ENCODE measurements around the gene CDV3. TPM values are rescaled to one million over a fixed set of nuclear protein-coding genes. Genes with fewer than 3 reads are reported as not detected.

Gene CDV3
- polyA plus RNA-seq, 1 donor (not counting 4 experiments of a cell fraction or from before 2014, with no cell fraction given): 150 TPM

GRCh38 chr3:133575086-133575485 lies 1.6 kb downstream of the CDV3 start:
- DNase-seq (ENCODE audit: low read depth, low spot score) (no peak), FAIRE-seq (no peak)
- H3K9me1 ChIP-seq (ENCODE audit: control insufficient read depth, extremely low read depth, insufficient read depth, low read length): no peaks in the 10 kb centered on the region
- peaks cover 53% of the 10 kb centered on the region for H3K4me1 ChIP-seq (ENCODE audit: control insufficient read depth, extremely low read depth, insufficient read depth, low read length)
- peaks cover 9 to 40% of the 10 kb centered on the region in 2 experiments for H3K36me3 ChIP-seq (ENCODE audit: control insufficient read depth in 2 of 2, extremely low read depth in 1 of 2, insufficient read depth in 2 of 2, low read length in 2 of 2)
- no peak for TF ChIP-seq CTCF (optimal IDR thresholded peaks at IDR 0.05 in 1 of 3, IDR thresholded peaks at IDR 0.05 in 1 of 3, conservative IDR thresholded peaks at IDR 0.05 in 1 of 3; ENCODE audit: extremely low read depth in 1 of 3, insufficient read depth in 2 of 3, low read length in 3 of 3)
- TF ChIP-seq EZH2 (IDR thresholded peaks at IDR 0.05; ENCODE audit: low read length): no peak
- dilution Hi-C loops (cut with MboI; ENCODE audit: extremely low pct_ligation_motif_present, low sequenced_read_pairs): no loop called here
- peak overlapping the region; percentile 85 for H3K9ac ChIP-seq (ENCODE audit: control insufficient read depth, extremely low read depth, insufficient read depth, low read length)
- peaks cover 60% of the 10 kb centered on the region for H3K79me2 ChIP-seq (ENCODE audit: control insufficient read depth, insufficient read depth, low read length)
- H3K27ac ChIP-seq (ENCODE audit: control insufficient read depth, insufficient read depth, low read length): peak overlapping the region; percentile 86
- H2AFZ ChIP-seq (ENCODE audit: control insufficient read depth, low read length): no peak overlapping the region
- peaks cover 32% of the 10 kb centered on the region for H4K20me1 ChIP-seq (ENCODE audit: control insufficient read depth, extremely low read depth, insufficient read depth, low read length)
- H3K9me3 ChIP-seq (ENCODE audit: control insufficient read depth, low read depth, low read length): no peaks in the 10 kb centered on the region
- peak overlapping the region; percentile 98 for H3K4me2 ChIP-seq (ENCODE audit: control insufficient read depth, extremely low read depth, insufficient read depth, low read depth, low read length)
- H3K4me3 ChIP-seq (ENCODE audit: control insufficient read depth in 2 of 3, extremely low read depth in 1 of 3, insufficient read depth in 2 of 3, low read depth in 1 of 3, low read length in 3 of 3): peak overlapping the region; percentile 80 to 92 (median 84)
- no peaks in the 10 kb centered on the region for H3K27me3 ChIP-seq (ENCODE audit: control insufficient read depth, extremely low read depth, insufficient read depth, low read length)

- dilution Hi-C loops (cut with MboI; ENCODE audit: extremely low pct_ligation_motif_present, low sequenced_read_pairs): no loop called here
- Histone ChIP-seq H3K4me3 (ENCODE audit: control insufficient read depth in 2 of 3, extremely low read depth in 1 of 3, insufficient read depth in 2 of 3, low read depth in 1 of 3, low read length in 3 of 3) (peak overlapping the region; percentile 80 to 92 (median 84)), H3K9me3 (ENCODE audit: control insufficient read depth, low read depth, low read length) (no peaks in the 10 kb centered on the region), H3K27ac (ENCODE audit: control insufficient read depth, insufficient read depth, low read length) (peak overlapping the region; percentile 86), H3K79me2 (ENCODE audit: control insufficient read depth, insufficient read depth, low read length) (peaks cover 71% of the 10 kb centered on the region), H3K27me3 (ENCODE audit: control insufficient read depth, extremely low read depth, insufficient read depth, low read length) (no peaks in the 10 kb centered on the region), H3K36me3 (ENCODE audit: control insufficient read depth in 2 of 2, extremely low read depth in 1 of 2, insufficient read depth in 2 of 2, low read length in 2 of 2) (peaks cover 9 to 46% of the 10 kb centered on the region in 2 experiments), H3K4me2 (ENCODE audit: control insufficient read depth, extremely low read depth, insufficient read depth, low read depth, low read length) (peak overlapping the region; percentile 98), H2AFZ (ENCODE audit: control insufficient read depth, low read length) (no peak overlapping the region), H4K20me1 (ENCODE audit: control insufficient read depth, extremely low read depth, insufficient read depth, low read length) (peaks cover 36% of the 10 kb centered on the region), H3K4me1 (ENCODE audit: control insufficient read depth, extremely low read depth, insufficient read depth, low read length) (peaks cover 43% of the 10 kb centered on the region), H3K9me1 (ENCODE audit: control insufficient read depth, extremely low read depth, insufficient read depth, low read length) (no peaks in the 10 kb centered on the region), H3K9ac (ENCODE audit: control insufficient read depth, extremely low read depth, insufficient read depth, low read length) (peak overlapping the region; percentile 85)
- TF ChIP-seq CTCF (optimal IDR thresholded peaks at IDR 0.05 in 1 of 3, IDR thresholded peaks at IDR 0.05 in 1 of 3, conservative IDR thresholded peaks at IDR 0.05 in 1 of 3; ENCODE audit: extremely low read depth in 1 of 3, insufficient read depth in 2 of 3, low read length in 3 of 3) (no peak), EZH2 (IDR thresholded peaks at IDR 0.05; ENCODE audit: low read length) (no peak)
- DNase-seq (ENCODE audit: low read depth, low spot score) (no peak), FAIRE-seq (no peak)
These were observed 2.7 kb downstream of the CDV3 start for GRCh38 chr3:133576169-133576568.

All from keratinocyte (primary cell).